WTC11 (cell line): ENCODE results near the gene PRR14L. TPM values are rescaled to one million over a fixed set of nuclear protein-coding genes. Genes with fewer than 3 reads are reported as not detected.

Source experiments
- ATAC-seq: fragments of 200-7000 bp; cut with Tn5 transposase; 2 replicates; pipeline ENCODE4 v1.10.0; 2021; ENCODE audit warnings: mild to moderate bottlenecking, moderate library complexity
- CTCF ChIA-PET: fragments of 300-600 bp; sonication (Branson Sonifier 250); formaldehyde crosslinking; loops from one replicate; lab custom pipeline; 2021; ENCODE audit warnings: antibody characterized with exemption; lab: Charles Lee
- POLR2A ChIA-PET: fragments of 350-600 bp; sonication (Branson Sonifier 250); formaldehyde crosslinking; loops from one replicate; lab custom pipeline; 2021; ENCODE audit warnings: antibody characterized with exemption; lab: Charles Lee
- DNase-seq: peaks from one replicate; pipeline ENCODE4 v3.0.0; 2021; ENCODE audit warnings: low spot score
- H3K27ac Mint-ChIP-seq: 2 replicates; pipeline ENCODE4 v1.8.0; 2021; ENCODE audit warnings: mixed read lengths
- H3K27me3 Mint-ChIP-seq: 2 replicates; pipeline ENCODE4 v1.8.0; 2021; ENCODE audit warnings: low read depth, mild to moderate bottlenecking, moderate library complexity, mixed read lengths
- H3K36me3 Mint-ChIP-seq: 2 replicates; pipeline ENCODE4 v1.8.0; 2021; ENCODE audit warnings: mixed read lengths
- H3K4me1 Mint-ChIP-seq: 2 replicates; pipeline ENCODE4 v1.8.0; 2022; ENCODE audit warnings: mixed read lengths
- H3K4me3 Mint-ChIP-seq: 2 replicates; pipeline ENCODE4 v1.8.0; 2021; ENCODE audit warnings: mild to moderate bottlenecking, moderate library complexity, mixed read lengths
- H3K9me3 Mint-ChIP-seq: 2 replicates; pipeline ENCODE4 v1.8.0; 2021; ENCODE audit warnings: mixed read lengths
- AR ChIP-seq: fragments of 250-450 bp; sonication (Bioruptor Pico); IDR thresholded peaks from 2 replicates; pipeline ENCODE4 v1.9.0; 2021; ENCODE audit warnings: mild to moderate bottlenecking
- ATF1 ChIP-seq: sonication (generic); formaldehyde crosslinking; IDR thresholded peaks from 2 replicates; pipeline ENCODE4 v1.8.1; 2023; ENCODE audit warnings: mild to moderate bottlenecking, moderate library complexity, missing genetic modification reagents
- E2F1 ChIP-seq: sonication (generic); formaldehyde crosslinking; IDR thresholded peaks from 2 replicates; pipeline ENCODE4 v1.8.0; 2022; ENCODE audit warnings: mild to moderate bottlenecking, missing genetic modification reagents
- ESRRA ChIP-seq: sonication (generic); formaldehyde crosslinking; IDR thresholded peaks from 2 replicates; pipeline ENCODE4 v1.8.1; 2022; ENCODE audit warnings: mild to moderate bottlenecking, missing genetic modification reagents, borderline replicate concordance
- ETV6 ChIP-seq: sonication (generic); formaldehyde crosslinking; IDR thresholded peaks from 2 replicates; pipeline ENCODE4 v1.8.1; 2022; ENCODE audit warnings: mild to moderate bottlenecking, missing genetic modification reagents
- FOXK1 ChIP-seq: sonication (generic); formaldehyde crosslinking; IDR thresholded peaks from 2 replicates; pipeline ENCODE4 v1.8.0; 2022; ENCODE audit warnings: mild to moderate bottlenecking, moderate library complexity, missing genetic modification reagents
- FOXP4 ChIP-seq: sonication (generic); formaldehyde crosslinking; IDR thresholded peaks from 2 replicates; pipeline ENCODE4 v1.8.0; 2022; ENCODE audit warnings: mild to moderate bottlenecking, missing genetic modification reagents
- IRF1 ChIP-seq: sonication (generic); formaldehyde crosslinking; IDR thresholded peaks from 2 replicates; pipeline ENCODE4 v1.8.0; 2023; ENCODE audit warnings: missing genetic modification reagents
- IRF2 ChIP-seq: sonication (generic); formaldehyde crosslinking; IDR thresholded peaks from 2 replicates; pipeline ENCODE4 v1.8.0; 2022; ENCODE audit warnings: low read depth, missing genetic modification reagents, borderline replicate concordance
- KAT7 ChIP-seq: sonication (generic); formaldehyde crosslinking; IDR thresholded peaks from 2 replicates; pipeline ENCODE4 v1.8.1; 2023; ENCODE audit warnings: missing genetic modification reagents, mild to moderate bottlenecking, borderline replicate concordance
- NR1H2 ChIP-seq: sonication (generic); formaldehyde crosslinking; IDR thresholded peaks from 2 replicates; pipeline ENCODE4 v1.9.0; 2021; ENCODE audit warnings: mild to moderate bottlenecking, moderate library complexity, missing genetic modification reagents
- PREB ChIP-seq: sonication (generic); formaldehyde crosslinking; IDR thresholded peaks from 2 replicates; pipeline ENCODE4 v1.8.1; 2022; ENCODE audit warnings: mild to moderate bottlenecking, missing genetic modification reagents, moderate library complexity, borderline replicate concordance
- SOX15 ChIP-seq: fragments of 250-450 bp; sonication (Bioruptor Pico); IDR thresholded peaks from 2 replicates; pipeline ENCODE4 v1.9.0; 2021; ENCODE audit warnings: mild to moderate bottlenecking
- USF1 ChIP-seq: sonication (generic); formaldehyde crosslinking; IDR thresholded peaks from 2 replicates; pipeline ENCODE4 v1.8.0; 2022; ENCODE audit warnings: mild to moderate bottlenecking, missing genetic modification reagents
- USF2 ChIP-seq: sonication (generic); formaldehyde crosslinking; IDR thresholded peaks from 2 replicates; pipeline ENCODE4 v1.8.1; 2023; ENCODE audit warnings: mild to moderate bottlenecking, missing genetic modification reagents, moderate library complexity
- ZBTB21 ChIP-seq: sonication (generic); formaldehyde crosslinking; IDR thresholded peaks from 2 replicates; pipeline ENCODE4 v1.8.1; 2023; ENCODE audit warnings: mild to moderate bottlenecking, missing genetic modification reagents, borderline replicate concordance
- ZMAT4 ChIP-seq: fragments of 250-450 bp; sonication (Bioruptor Pico); IDR thresholded peaks from 2 replicates; pipeline ENCODE4 v1.9.0; 2021; ENCODE audit warnings: mild to moderate bottlenecking
- ZSCAN18 ChIP-seq: fragments of 250-450 bp; sonication (Bioruptor Pico); IDR thresholded peaks from 2 replicates; pipeline ENCODE4 v2.1.2; 2022; ENCODE audit warnings: mild to moderate bottlenecking, moderate library complexity
- total RNA-seq: library from RNA; stranded (reverse); gene quantifications from 3 replicates; pipeline ENCODE4 v1.2.3, GENCODE V29; 2021

Gene PRR14L
- total RNA-seq, 1 experiment from 2014 or later, result 90.1 TPM

- POLR2A ChIA-PET, result no interaction called here
- no peaks in the 10 kb centered on the region for H3K9me3 Mint-ChIP-seq
- CTCF ChIA-PET, result interaction anchor here (2.0 to 2.5 kb wide), 2 partner anchors 12 to 317 kb away, joined by 6 read pairs; no protein-coding TSS in a partner anchor
Measured at GRCh38 chr22:31653944-31654343, 96.0 kb downstream of the PRR14L start.

GRCh38 chr22:31652911-31653684, 96.8 kb downstream of the PRR14L start:
- Mint-ChIP-seq H3K9me3 (no peaks in the 10 kb centered on the region), H3K27ac (no peak overlapping the region), H3K4me3 (no peak overlapping the region), H3K4me1 (peaks cover 7% of the 10 kb centered on the region), H3K27me3 (no peaks in the 10 kb centered on the region), H3K36me3 (peaks cover 18% of the 10 kb centered on the region)
- DNase-seq (no peak), ATAC-seq (no peak)
- CTCF ChIA-PET, result interaction anchor here (2.0 kb wide), 1 partner anchor 317 kb away, joined by 6 read pairs; no protein-coding TSS in a partner anchor
- POLR2A ChIA-PET, result no interaction called here
- TF ChIP-seq USF2 (no peak), IRF1 (no peak), E2F1 (CRISPR knock-in tag) (no peak), NR1H2 (CRISPR knock-in tag) (no peak), ATF1 (CRISPR knock-in tag) (no peak), AR (CRISPR knock-in tag) (no peak), ZBTB21 (CRISPR knock-in tag) (no peak)

More at GRCh38 chr22:31653944-31654343, 96.0 kb downstream of the PRR14L start:
- Mint-ChIP-seq H3K27me3 (no peaks in the 10 kb centered on the region), H3K4me3 (no peak overlapping the region), H3K27ac (peak overlapping the region; percentile 75), H3K36me3 (peaks cover 13% of the 10 kb centered on the region), H3K4me1 (peaks cover under 1% of the 10 kb centered on the region; the same call in 1 of the 2 replicates)
- no peak for ATAC-seq
- no peak for DNase-seq
- TF ChIP-seq IRF2 (CRISPR knock-in tag) (no peak), PREB (CRISPR knock-in tag) (no peak), FOXP4 (CRISPR knock-in tag) (no peak), ETV6 (CRISPR knock-in tag) (no peak), ESRRA (CRISPR knock-in tag) (no peak), SOX15 (no peak), USF1 (CRISPR knock-in tag) (no peak), FOXK1 (CRISPR knock-in tag) (no peak), ZSCAN18 (CRISPR knock-in tag) (no peak), ZMAT4 (CRISPR knock-in tag) (no peak), KAT7 (CRISPR knock-in tag) (no peak)
